Stimulated activated CD8-positive, alpha-beta memory T cell treated with anti-CD3 and anti-CD28 coated beads, Interleukin-12 subunit alpha, Interleukin-12 subunit beta, amount 100 ng/mL, for 4 hours (primary cell): ENCODE results near the gene SFXN1.
"Not testable (repeated sequence)": the region's sequence is repeated elsewhere in the genome, so short reads cannot be mapped to it uniquely, and the experiment has no call there.

Experiments
- DNase-seq: peaks from one replicate; pipeline ENCODE4 v3.0.0-alpha.2; 2020; ENCODE audit warnings: low read depth

The SFXN1 gene

DNA sequence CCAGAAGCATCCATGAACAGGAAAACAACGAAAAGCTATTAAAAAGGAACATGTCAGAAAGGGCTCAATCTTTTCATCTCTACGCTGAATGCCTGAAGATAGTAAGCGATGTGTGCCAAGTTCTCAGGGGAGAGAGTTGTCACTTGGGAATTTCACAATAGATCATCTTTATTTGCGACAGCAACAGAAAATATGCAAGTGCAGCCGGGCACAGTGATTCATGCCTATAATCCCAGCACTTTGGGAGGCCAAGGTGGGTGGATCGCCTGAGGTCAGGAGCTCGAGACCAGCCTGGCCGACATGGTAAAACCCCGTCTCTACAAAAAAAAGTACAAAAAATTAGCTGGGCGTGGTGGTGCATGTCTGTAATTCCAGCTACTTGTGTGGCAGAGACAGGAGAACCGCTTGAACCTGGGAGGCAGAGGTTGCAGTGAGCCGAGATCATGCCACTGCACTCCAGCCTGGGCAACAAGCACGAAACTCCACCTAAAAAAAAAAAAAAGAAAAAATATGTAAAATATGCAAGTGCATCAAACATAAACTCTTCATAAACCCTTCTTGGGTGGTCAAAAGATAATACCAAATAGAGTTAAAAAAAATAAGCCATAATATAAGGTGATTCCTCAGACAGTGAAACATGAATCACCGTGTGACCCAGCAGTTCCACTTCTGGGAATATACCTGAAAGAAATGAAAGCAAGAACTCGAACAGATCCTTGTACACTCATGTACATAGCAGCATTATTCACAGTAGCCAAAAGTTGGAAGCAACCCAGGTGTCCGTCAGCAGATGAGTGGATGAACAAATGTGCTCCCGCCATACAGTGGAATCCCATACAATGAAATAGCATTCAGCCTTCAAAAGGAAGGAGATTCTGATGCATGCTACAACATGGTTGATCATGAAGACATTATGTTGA is 16.2 kb downstream of the SFXN1 start:
- DNase-seq, result no peak

DNA sequence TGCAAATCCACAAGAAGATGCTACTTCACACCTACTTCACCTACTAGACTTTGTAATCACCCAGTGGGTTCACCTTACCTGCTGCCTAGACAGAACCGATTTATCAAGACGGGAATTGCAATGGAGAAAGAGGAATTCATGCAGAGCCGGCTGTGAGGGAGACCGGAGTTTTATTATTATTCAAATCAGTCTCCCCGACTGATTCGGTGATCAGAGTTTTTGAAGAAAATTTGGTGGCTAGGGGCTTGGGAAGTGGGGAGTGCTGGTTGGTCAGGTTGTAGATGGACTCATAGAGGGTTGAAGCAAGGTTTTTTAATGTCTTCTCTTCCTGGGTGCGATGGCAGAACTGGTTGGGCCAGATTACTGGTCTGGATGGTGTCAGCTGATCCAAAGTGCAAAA is 23.4 kb downstream of the SFXN1 start:
- DNase-seq, result no peak

DNA sequence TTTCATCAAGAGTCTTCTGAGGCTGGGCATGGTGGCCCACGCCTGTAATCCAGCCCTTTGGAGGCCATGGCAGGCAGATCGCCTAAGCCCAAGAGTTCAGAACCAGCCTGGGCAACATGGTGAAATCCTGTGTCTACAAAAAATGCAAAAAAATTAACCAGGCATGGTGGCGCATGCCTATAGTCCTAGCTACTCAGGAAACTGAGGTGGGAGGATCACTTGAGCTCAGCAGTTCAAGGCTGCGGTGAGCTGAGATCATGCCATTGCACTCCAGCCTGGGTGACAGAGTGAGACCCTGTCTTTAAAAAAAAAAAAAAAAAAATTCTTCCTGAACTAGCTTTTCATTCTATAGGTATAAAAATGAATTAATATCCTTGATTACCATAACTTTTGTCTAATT is 29.3 kb downstream of the SFXN1 start:
- DNase-seq, result peak; percentile 15

DNA sequence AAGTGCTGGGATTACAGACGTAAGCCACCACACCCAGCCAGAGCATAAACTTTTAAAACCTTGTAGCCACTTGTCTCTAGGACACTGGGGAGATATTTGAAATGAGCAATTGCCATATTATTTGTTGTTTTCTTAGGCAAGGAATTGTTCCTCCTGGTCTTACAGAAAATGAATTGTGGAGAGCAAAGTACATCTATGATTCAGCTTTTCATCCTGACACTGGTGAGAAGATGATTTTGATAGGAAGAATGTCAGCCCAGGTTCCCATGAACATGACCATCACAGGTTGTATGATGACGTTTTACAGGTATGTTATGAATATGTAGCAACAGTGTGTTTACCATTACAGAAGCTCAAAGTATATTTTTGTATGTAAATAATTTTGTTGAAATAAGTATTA is 30.5 kb downstream of the SFXN1 start:
- DNase-seq, result no peak

DNA sequence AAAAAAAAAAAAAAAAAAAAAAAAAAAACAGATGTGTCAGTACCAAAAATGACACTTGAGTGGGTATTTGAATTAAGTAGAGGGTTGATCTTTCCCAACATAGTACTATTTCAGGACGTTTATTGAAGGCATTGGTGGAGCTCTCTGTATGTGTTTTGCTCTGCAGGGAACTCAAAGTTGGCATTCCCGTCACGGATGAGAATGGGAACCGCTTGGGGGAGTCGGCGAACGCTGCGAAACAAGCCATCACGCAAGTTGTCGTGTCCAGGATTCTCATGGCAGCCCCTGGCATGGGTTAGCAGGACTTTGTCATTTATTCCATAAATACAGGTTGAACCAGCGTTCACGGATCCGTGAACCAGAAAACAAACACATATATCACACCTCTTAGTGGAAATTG is 34.9 kb downstream of the SFXN1 start:
- DNase-seq, result no peak

DNA sequence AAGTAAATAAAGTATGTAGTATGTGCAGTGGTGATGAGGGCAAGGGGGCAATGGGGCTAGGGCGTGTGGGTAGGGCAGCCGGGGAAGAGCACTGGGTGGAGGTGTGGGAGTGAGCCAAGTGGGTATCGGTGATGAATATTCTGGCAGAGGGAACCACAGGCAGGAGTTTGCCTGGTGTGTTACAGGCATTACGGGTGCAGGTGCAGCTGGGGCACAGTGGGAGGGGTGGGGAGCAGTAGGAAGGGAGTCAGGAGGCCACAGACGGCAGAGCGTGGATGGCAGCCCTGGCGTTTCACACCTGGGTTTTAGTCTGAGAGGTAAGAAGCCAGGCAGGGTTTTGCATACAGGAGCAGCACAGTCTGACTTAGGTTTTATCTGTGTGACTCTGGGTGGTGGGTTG is 35.4 kb downstream of the SFXN1 start:
- DNase-seq, result no peak

DNA sequence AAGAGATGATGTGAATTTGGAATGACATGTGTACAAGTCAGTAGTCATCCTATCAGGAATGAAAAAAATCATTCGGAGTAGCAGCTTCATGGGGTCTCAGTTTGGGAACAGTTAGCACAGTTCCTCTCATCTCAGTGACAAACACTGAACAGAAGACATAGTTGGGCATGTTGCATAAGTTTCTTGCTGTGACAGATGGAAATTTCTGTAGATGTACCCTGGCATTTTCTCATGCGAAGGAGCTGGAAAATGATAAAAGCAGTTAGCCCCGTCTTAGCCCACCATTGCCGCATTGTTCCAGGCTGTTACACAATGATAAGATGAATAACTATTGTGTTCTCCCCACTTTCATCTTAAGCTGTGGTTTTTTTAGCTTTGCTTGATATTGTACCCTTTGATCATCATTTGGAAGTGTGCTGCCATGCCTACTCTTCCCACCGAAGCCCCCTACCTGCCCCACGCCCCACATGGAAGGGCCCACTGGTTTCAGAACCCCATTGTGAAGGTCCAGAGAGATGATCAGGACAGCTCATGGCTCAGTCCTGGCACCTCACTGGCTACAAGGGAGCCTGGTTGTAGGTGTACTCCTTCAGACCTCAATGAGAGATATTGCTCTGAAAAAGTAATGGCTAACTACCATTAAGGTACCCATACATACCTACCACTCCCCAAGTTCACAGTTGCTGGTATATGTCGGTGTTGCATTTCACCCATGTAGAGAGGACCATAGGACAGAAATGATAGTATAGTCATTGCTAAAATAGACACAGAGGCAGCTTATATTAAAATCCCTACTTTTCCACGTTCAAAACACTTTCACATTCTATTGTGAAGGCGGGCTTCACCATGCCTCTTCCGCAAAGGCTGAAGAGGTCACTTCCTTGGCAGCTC is 38.8 kb downstream of the SFXN1 start:
- no peak for DNase-seq

DNA sequence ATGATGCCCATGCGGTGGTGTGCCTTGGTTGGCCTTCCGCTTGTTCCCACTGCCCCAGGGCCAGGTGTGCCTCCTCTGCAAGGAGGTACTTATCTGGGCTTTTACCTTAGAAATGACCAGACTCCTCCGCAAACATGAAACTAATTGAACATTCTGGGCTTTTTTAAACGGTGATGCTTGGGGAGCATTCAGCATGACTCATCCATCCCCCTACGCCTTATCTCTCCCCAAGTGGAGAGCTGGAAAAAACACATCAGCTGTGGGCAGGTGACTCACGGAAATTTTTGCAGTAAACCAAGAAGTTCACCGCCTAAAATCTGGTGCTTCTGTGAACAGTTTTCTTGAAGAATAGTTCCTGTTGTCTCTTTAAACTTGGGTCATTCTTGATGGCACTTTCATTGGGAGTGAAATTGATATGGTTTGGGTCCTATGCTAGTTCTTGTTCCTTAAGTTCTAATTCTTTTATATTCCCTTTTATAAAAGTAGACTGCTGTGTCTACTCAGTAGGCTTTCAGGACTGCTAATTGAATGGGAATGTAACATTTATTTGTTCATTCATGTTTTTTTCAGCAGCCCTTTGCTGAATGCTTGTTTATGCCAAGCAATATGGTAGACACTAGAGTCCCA is 39.6 kb downstream of the SFXN1 start:
- DNase-seq, result peak; percentile 67

DNA sequence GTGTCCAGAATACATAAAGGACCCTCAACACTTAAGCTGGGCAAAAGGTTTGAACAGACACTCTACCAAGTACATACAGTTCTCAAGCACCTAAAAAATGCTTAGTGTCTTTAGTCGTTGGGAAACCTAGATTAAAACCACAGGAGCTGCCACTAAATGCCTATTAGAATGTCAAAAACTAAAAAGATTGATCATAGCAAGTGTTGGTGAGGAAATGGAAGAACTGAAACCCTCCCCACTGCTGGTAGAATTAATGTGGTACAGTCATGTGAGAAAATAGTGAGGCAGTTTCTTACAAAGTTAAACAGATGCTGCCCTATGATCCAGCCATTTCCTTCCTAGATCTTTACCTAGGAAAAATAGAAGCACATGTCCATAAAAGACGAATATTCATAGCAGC is 40.6 kb downstream of the SFXN1 start:
- DNase-seq, result no peak

DNA sequence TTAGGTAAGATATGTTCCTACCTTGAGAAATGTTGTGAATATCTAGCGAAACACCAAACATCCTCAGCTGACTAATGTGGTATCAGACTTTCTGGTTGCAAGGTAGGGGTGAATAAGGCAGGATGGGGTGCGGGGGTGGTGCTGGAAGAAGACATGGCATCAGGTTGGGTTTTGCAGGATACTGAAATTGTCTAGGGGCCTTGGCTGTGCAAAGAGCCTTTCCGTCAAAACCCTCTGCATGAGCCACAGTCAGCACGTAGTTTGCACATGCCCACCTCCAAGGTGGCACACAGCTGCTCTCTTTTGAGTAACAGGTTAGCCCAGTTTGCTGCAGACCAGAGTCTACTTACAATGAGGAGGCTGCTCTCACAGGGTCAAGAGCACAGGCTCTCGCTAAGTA is 42.0 kb downstream of the SFXN1 start:
- DNase-seq, result no peak

DNA sequence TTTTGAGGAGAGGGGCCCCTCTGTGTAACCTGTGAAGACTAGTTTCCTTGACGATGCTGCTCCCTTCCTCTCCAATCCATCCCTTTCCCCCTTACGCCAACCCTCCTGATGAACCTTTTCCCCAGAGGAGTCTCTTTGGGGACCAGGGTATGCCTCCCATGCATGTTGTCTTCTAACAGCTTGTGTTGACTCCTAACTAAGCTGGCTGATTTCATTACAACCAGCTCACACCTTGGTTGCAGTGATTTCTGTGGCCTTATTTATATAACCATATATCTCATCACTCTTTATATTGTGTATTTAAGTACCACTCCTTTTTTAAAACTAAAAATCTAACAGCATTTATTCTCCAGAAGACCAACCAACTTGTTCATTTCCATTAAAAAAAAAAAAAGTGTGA is 42.5 kb downstream of the SFXN1 start:
- no peak for DNase-seq

DNA sequence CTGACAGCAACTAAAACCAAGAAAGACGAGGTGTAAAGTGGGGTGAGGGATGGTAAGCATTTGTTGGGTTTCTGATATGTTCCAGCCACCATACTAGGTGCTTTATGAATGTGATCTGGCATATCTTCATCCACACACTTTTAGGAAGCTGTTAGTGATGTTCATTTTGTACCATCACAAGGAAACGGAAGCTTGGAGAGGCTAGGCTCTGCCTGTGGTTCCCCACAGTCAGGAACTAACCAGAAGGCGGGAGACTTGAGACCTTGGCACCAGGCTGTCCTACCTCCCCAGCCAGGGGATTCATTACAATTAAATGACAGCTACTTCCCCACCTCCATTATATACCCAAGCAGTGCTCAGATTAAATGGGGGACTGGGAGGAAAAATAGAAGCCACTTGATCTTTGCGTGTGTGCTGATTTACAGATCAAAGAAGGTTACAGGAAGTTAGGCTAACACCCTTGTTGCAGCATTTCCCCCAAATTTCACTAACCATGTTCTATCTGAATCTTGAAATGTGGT is 43.0 kb downstream of the SFXN1 start:
- no peak for DNase-seq

DNA sequence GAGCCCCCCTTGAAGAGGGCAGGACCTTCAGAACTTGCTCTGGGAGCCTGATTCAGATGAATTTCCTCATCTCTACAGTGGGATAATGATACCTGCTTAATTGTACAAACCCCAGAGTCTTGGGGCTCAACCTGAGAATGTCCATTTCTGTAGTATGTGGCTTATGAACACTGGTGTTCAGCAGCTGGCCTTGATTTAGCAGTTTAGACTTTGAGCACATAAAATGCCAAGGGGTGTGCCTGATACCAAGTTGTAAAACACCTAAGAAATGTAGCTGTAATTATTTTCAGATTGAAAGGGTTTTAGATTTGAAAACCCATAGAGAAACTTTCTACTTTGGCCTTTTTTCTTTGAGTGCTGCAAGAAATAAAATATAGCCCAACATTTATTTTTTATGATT is 44.9 kb downstream of the SFXN1 start:
- DNase-seq, result no peak

DNA sequence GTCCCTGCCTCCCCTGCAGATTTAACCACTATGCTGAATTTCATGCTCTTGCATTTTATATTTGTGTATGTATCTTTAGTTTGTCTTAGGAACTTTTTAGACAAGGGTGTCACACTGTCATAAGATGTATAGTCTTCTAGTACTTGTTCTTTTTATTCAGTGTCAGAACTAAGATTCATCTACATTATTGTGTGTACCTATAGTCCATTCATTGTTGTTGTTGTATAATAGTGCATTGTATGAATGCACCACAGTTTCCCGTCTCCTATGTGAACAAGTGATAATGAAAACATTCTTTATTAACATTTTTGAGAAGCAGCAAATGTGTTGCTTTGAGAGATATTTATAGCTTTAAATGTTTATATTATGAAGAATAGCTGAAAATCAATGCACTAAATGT is 45.9 kb downstream of the SFXN1 start:
- no peak for DNase-seq

DNA sequence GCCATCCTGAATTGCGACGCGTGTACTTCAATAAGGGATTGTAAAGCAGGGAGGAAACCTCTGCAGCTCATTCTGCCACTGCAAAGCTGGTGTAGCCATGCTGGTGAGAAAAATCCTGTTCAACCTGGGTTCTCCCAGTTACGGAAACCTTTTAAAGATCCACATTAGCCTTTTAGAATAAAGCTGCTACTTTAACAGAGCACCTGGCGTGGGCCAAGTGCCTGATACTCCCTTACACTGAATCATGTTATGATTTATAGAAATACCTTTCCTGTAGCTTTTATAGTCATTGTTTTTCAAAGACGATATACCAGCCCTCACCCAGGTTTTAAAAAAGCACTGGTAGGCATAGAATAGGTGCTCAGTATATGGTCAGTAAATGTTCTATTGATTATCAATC is 48.3 kb downstream of the SFXN1 start:
- DNase-seq, result no peak

DNA sequence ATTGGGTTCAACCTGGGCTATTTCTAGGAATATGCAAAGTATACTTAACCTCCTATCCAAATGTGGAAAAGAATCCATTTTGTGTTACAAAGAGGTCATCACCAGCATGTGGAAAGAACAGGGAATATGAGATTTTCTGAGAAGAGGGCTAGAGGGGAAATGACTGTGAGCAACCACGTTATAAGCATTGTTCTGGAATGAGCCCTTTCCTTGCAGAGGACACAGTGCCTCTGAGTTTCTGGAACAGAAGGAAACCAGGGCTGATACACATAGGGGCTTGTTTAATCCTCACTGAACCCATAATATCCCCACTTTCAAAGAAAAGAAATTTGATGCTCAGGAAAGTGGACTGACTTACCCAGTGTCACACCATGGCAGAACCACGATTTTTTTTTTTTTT is 53.0 kb downstream of the SFXN1 start:
- no peak for DNase-seq

DNA sequence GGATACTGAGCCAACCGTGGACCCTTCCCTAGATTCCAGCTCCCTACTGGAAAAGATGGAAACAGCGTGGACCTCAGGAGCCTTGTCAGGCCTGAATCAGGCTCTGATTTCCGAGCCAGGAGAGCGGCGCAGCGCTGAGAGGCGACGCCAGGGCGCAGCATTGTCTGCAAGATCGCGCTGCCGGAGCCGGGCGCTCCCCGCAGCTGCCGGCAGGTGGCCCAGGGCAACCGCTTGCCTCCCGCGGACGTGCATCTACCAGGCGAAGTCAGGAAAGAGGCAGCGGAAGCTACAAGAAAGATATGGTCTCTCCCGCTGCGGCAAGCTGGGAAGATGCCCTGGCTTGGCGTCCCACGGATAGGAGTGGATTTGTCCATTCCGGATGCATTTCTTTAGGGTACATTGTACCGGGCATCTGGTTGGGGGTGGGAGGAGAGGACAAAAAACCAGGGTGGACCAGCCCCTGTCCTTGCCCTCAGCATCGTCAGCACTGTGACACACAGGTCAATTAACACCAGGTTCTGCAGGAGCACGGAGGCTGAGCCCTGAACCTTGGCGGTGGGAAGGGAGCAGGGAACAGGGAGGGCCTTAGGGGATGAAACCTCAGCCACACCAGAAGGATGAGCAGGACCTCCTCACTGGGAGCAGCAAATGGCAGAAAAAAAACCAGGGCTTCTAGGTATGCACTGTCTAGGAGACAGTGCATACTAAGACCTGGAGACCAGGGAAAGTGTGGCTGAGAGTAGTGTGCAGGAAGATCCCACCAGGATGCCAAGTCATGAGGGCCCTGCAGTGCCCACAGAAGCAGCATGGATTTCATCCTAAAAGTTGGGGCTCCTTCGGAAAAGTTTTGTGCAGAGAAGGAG is 55.9 kb downstream of the SFXN1 start:
- peak; percentile 67 for DNase-seq

DNA sequence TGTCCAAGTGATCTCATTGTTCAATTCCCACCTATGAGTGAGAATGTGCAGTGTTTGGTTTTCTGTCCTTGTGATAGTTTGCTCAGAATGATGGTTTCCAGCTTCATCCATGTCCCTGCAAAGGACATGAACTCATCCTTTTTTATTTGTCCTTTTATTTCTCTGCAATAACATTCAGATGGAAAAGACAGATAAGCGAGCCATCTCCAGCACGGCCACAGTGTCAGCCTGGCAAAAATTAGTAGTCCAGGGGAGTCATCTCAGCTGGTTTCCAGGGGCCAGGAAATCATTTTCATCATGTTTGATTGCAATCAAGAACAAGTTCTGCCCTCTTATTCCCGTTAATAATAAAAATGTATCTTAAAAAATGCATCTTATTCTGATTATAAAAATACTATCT is 57.0 kb downstream of the SFXN1 start:
- not testable (repeated sequence) for DNase-seq

DNA sequence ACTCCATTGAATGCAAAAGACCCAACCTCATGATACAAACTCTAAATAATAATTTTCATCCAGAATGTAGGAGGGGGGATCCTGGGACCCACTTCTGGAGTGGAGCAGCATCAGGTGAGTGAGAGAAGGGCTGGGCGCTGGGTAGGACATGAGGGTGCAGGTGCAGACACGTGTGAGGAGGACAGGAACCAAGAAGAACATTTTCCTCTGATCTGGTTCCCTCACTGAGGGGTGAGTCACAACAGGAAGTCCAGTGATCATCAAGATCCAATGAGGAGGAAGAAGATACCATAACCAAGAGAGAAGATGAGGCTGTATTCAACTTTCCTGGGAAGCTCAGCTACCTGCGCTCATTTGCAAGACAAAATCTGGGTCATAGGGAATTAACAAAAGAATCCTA is 57.4 kb downstream of the SFXN1 start:
- no peak for DNase-seq

DNA sequence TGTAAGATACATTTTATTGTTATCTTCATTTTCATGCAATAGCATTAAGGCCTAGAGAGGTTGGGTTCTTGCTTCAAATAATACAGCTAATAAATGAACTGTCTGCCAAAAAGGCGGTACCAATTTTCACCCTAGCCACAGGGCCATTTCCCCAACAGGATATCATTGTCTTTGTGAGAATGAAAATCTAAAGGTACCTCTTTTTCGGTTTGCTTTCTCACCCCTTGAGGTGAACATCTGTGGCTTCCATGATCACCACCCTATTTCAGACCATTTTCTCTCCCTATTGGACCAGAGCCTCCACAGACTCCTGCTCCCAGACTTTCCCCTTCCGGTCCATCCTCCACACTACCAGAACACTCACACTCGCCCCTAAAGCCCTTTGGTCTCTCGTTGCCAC is 60.2 kb downstream of the SFXN1 start:
- DNase-seq, result no peak

DNA sequence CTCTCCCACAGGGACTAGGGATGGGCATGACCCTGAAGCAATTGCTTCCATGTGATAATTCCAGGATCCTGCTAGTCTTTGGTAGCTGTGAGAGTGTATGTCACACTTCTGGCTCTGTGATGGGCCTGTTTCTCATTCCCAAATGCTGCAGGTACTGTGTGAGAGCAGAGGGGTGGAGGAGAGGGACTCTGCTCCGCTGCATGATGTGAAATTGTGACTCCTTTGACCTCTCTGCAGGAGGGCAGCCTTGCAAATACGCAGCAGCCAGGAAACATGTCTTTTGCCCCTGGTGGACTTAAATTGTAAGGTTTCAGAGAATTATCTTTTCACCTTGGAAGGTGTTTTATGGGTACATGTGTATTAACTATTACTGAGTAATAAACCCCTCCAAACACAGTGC is 61.6 kb downstream of the SFXN1 start:
- DNase-seq, result no peak

DNA sequence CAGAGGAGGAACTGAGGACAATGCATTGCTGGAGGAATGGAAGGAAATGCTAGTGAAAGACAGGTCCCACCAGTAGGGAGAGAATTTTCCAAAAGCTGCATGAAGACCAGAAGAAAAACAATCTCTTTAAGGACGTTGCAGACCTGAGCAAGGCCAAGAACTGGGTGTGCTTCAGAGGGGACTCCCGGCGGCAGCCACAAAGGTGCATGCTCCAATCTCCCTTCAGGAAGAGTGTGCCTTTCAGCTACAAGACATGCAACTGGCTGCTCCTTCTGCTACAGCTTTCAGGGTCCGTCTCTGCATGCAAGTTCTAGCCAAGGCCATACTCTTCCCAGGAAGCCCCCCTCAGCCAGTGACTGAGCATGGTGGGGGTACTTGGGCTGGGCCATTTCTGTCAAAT is 62.9 kb downstream of the SFXN1 start:
- DNase-seq, result no peak
